Measurements from ENCODE around the gene LIMK2.

DNA sequence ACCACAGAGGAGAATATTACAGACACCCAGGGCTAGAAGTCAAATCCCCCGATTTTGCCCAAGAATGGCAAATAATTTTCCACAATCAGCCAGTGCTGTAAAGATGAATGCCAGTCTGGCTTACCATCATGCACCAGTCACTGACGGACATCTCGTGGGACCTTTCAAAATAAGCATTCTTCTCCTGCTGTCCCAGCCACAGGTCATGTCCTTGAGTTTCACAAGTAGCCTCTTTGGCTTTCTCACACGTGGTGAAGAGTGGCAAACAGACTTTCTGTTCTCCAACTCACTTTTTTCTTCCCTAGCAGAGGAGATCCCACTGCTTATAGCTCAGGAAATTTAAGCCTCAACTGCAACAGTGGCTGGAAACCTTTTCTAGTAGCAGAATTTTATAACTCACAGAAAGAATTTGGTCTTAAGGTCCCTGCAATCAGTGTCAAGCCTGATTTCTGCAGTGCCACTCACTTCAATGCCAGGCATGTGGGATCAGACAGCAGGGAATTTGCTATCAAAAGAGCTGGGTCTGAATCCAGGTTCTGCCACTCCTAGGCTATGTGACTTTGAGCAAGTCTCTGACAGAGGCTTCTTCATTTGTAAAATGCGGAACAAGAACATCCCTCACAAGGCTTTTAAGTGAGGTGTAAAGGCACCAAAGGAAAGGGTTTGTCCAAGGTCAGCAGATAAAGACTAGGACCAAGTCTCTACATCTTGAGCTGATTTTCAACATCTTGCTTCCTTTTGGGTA, 76.6 kb downstream of the LIMK2 start:
- TF ChIP-seq, protein P1, sequence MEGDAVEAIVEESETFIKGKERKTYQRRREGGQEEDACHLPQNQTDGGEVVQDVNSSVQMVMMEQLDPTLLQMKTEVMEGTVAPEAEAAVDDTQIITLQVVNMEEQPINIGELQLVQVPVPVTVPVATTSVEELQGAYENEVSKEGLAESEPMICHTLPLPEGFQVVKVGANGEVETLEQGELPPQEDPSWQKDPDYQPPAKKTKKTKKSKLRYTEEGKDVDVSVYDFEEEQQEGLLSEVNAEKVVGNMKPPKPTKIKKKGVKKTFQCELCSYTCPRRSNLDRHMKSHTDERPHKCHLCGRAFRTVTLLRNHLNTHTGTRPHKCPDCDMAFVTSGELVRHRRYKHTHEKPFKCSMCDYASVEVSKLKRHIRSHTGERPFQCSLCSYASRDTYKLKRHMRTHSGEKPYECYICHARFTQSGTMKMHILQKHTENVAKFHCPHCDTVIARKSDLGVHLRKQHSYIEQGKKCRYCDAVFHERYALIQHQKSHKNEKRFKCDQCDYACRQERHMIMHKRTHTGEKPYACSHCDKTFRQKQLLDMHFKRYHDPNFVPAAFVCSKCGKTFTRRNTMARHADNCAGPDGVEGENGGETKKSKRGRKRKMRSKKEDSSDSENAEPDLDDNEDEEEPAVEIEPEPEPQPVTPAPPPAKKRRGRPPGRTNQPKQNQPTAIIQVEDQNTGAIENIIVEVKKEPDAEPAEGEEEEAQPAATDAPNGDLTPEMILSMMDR (IDR thresholded peaks at IDR 0.05), result no peak
- TF ChIP-seq POLR2A (IDR thresholded peaks at IDR 0.05) (no peak), EP300 (IDR thresholded peaks at IDR 0.05) (peak in 1 of 2 donors; percentile 14)
